WERI-Rb-1 (cell line): ENCODE results near the gene PSMB2.

Experiments
- DNase-seq: peaks from one replicate; pipeline ENCODE4 v3.0.0-alpha.2; 2020
- H3K27ac ChIP-seq: fragments of 250-450 bp; sonication (Bioruptor Pico); 2 replicates; pipeline ENCODE4 v1.5.1; 2020; ENCODE audit warnings: mild to moderate bottlenecking, moderate library complexity
- H3K27me3 ChIP-seq: fragments of 250-450 bp; sonication (Bioruptor Pico); 2 replicates; pipeline ENCODE4 v1.5.1; 2021; ENCODE audit warnings: mild to moderate bottlenecking, low read depth, moderate library complexity; ENCODE audit not compliant: insufficient read depth, severe bottlenecking
- H3K36me3 ChIP-seq: fragments of 250-450 bp; sonication (Bioruptor Pico); 2 replicates; pipeline ENCODE4 v1.5.1; 2020; ENCODE audit warnings: mild to moderate bottlenecking, moderate library complexity
- H3K4me3 ChIP-seq: 2 replicates; pipeline ENCODE4 v1.5.1; 2011; ENCODE audit warnings: low read depth, mild to moderate bottlenecking, control low read depth, low read length
- H3K9me3 ChIP-seq: fragments of 250-450 bp; sonication (Bioruptor Pico); 2 replicates; pipeline ENCODE4 v1.5.1; 2021; ENCODE audit warnings: mild to moderate bottlenecking, moderate library complexity; ENCODE audit not compliant: severe bottlenecking
- TF ChIP-seq, protein P1 (sequence below): IDR thresholded peaks from 2 replicates; pipeline ENCODE4 v1.5.1; 2011; ENCODE audit warnings: low read depth, mild to moderate bottlenecking, control low read depth, inconsistent platforms, low read length

PSMB2 gene

DNA sequence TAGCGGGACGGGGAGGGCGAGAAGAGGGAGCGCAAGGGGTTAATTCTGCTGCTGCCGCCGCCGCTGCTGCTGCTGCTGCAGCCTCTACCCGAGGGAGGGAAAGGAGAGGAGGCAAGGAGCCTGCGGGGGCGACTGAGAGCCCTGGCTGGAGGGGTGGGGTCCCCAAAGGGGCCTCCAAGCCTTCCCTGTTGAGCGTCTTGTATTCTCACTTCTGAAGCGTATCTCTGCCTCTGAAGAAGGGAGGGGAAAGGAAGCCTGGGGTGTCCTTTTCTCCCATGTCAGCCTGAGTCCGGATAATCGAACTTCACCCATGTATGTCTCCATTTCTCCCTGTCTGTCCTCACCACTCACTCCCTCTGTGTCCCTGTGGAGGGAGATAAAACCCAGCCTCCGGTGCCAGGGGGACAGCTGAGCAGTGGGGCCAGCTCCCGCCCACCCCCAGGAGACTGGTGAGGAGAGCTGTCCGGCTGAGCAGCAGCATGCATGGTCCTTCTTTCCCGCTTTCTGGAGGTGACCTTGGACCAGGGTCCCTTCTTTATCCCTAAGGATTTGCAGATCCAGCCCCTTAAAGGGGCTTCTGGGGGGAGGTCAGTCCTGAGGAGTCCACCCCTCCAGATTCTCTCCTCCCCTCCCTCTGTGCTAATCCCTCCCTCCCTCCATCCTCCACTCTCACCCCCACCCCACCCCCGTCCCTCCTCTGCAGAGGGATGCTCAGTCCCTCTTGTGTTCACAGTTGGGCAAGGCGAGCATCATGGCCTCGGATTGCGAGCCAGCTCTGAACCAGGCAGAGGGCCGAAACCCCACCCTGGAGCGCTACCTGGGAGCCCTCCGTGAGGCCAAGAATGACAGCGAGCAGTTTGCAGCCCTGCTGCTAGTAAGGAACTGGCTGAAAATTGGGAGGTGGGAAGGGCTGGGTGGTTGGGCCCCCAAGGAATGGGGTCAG, 82.7 kb downstream of the PSMB2 start:
- H3K27me3 ChIP-seq: no peaks in the 10 kb centered on the region
- peaks cover 40% of the 10 kb centered on the region for H3K36me3 ChIP-seq
- no peaks in the 10 kb centered on the region for H3K9me3 ChIP-seq
- DNase-seq: peak; percentile 47
- TF ChIP-seq, protein P1, sequence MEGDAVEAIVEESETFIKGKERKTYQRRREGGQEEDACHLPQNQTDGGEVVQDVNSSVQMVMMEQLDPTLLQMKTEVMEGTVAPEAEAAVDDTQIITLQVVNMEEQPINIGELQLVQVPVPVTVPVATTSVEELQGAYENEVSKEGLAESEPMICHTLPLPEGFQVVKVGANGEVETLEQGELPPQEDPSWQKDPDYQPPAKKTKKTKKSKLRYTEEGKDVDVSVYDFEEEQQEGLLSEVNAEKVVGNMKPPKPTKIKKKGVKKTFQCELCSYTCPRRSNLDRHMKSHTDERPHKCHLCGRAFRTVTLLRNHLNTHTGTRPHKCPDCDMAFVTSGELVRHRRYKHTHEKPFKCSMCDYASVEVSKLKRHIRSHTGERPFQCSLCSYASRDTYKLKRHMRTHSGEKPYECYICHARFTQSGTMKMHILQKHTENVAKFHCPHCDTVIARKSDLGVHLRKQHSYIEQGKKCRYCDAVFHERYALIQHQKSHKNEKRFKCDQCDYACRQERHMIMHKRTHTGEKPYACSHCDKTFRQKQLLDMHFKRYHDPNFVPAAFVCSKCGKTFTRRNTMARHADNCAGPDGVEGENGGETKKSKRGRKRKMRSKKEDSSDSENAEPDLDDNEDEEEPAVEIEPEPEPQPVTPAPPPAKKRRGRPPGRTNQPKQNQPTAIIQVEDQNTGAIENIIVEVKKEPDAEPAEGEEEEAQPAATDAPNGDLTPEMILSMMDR: 0 out of 2 replicates have a peak, but pooled peaks have one; percentile 10
- H3K27ac ChIP-seq: peak overlapping the region; percentile 96
- peak overlapping the region; percentile 84 for H3K4me3 ChIP-seq

DNA sequence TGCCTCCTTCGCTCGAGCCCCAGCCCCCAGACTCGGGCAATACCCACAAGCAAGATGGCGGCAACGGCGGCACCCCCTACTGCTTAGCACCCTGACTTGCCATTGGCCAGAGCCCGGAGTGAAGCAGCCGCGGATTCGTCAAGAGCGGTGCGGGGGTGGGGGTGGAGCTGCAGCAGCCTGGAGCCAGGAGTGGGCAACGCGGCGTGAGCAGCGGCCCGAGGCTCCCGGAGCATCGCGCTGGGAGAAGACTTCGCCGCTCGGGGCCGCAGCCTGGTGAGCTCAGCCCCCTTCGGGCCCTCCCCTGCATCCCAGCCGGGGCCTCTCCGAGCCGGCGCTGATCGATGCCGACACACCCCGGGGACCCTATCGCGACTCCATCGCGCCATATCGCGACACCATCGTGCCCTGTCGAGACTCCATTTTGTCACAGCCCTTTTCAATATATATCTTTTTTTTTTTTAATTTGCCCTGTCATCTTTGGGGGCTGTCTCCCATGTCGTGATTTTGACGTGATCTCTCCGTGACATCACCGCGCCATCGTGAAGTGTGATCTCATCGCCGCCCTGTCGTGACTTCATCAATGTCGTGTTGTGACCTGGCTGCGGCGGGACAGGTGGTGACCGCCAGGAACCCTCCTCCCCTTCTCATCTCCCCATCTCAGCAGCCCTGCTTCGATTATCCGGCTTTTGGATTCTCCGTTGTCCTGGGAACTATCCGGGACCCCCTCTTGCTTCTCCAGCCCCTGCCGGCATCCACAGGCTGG, 83.5 kb downstream of the PSMB2 start, which contains the start of gene NCDN:
Gene NCDN (plus strand): TSS at position 189 of the 763 bp plus-strand sequence. CDS start 392 bp downstream, at position 581.
- Histone ChIP-seq H3K27ac (peak within 1 kb of the TSS; percentile 96), H3K4me3 (peak within 1 kb of the TSS; percentile 84), H3K27me3 (no peaks in the 10 kb centered on the region), H3K36me3 (peaks cover 40% of the 10 kb centered on the region), H3K9me3 (no peaks in the 10 kb centered on the region)
- DNase-seq: peak; percentile 98
- TF ChIP-seq, protein P1: no peak

DNA sequence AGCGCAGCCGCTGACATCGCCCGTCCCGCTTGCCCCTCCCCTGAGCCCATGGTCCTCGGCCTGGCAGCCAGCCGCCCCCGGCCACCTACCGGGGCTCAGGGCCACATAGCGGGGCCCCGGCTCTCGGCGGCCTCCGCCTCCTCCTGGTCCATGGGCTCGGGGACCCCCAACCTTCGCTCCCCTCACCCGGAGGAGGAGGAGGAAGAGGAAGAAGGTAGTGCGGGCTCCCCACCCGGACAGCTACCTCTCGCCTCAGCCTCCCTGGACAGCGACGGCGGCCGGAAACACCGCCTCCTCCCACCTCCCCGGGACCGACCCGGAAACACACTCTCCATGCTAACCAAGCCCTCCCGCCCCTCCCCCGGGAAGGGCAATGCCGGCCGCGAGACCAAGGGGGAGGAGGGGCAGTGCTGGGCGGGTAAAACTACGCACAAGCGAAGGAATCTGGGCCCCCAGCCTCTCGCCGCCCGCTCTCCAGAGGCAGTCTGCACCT, 84.2 kb downstream of the PSMB2 start, which contains the start of gene KIAA0319L:
Gene KIAA0319L (minus strand): TSS at position 286 of the 493 bp plus-strand sequence. CDS start 2,912 bp downstream, outside the sequence.
- TF ChIP-seq, protein P1: no peak
- Histone ChIP-seq H3K27ac (peak within 1 kb of the TSS; percentile 96), H3K4me3 (peak within 1 kb of the TSS; percentile 84), H3K9me3 (no peaks in the 10 kb centered on the region), H3K36me3 (peaks cover 42% of the 10 kb centered on the region), H3K27me3 (no peaks in the 10 kb centered on the region)
- DNase-seq: peak; percentile 91

DNA sequence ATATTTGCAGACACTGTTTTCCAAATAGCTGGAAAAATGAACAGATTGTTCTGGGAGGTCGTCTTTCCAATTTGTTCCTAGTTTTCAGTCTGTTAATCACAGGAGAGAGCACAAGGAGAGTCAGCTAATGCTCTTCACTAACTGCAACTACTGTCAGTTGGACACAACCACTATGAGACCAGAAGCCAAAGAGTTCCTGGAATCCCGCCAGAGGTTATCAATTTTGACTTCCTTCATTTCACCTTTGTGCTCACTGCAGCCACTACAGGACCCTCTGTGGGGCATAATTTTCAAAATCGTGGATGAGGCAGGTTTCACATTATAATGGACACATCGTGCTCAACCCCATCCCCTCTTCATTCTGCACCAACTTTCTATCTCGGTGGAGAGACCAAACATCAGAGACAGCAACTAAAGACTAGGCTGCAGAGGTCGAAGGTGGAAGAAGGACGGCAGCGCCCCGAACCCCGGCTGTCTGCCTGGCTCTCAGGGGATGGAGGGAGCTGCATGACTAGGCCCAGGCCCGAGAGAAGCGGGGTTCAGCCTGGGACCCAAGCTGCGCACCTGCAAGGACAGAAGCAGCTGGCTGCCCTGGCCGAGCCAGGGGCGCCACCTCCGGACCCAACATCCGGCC, 84.7 kb downstream of the PSMB2 start:
- H3K27ac ChIP-seq: peak overlapping the region; percentile 96
- H3K27me3 ChIP-seq: no peaks in the 10 kb centered on the region
- no peaks in the 10 kb centered on the region for H3K9me3 ChIP-seq
- DNase-seq: no peak
- peaks cover 42% of the 10 kb centered on the region for H3K36me3 ChIP-seq
- TF ChIP-seq, protein P1: peak; percentile 25; the same call in 1 of the 2 replicates
- peak overlapping the region; percentile 84 for H3K4me3 ChIP-seq
